Measurements from ENCODE around the gene SYNDIG1. TPM values are rescaled to one million over a fixed set of nuclear protein-coding genes. Genes with fewer than 3 reads are reported as not detected.

Gene SYNDIG1
- total and polyA plus RNA-seq, 9 of the 15 experiments (the other 6 are each of a cell fraction or from before 2014, with no cell fraction given), result not detected

- H3K4me2 ChIP-seq (ENCODE audit: insufficient read depth, low read length), result no peak overlapping the region
- intact Hi-C loops (cut with micrococcal nuclease), result no loop called here
- WGBS (ENCODE audit: insufficient coverage, low coverage, missing lambda C conversion rate), result 0% methylated on average over 10 of the region's 10 CpGs
- no peaks in the 10 kb centered on the region for H3K9me3 ChIP-seq (replicated peaks; ENCODE audit: control insufficient read depth, insufficient read depth, low read depth, low read length)
- CTCF ChIA-PET (ENCODE audit: low intra/inter-chr PET ratio), result no interaction called here
- H4K20me1 ChIP-seq (replicated peaks; ENCODE audit: control insufficient read depth, insufficient read depth, low read length), result no peaks in the 10 kb centered on the region
- BruUV-seq (replicated peaks), result no TSS peak
- no peak for FAIRE-seq
- peaks cover 0 to 7% of the 10 kb centered on the region in 2 experiments; a peak in 1 of 5 replicates for H3K27me3 ChIP-seq (ENCODE audit: control insufficient read depth in 2 of 2, insufficient read depth in 2 of 2, low read length in 2 of 2)
- H3K9ac ChIP-seq (ENCODE audit: insufficient read depth in 1 of 2, low read depth in 2 of 2, low read length in 2 of 2), result no peak overlapping the region
- H3K9me1 ChIP-seq (ENCODE audit: control insufficient read depth, insufficient read depth, low read length), result no peaks in the 10 kb centered on the region
- no peaks in the 10 kb centered on the region for H3K36me3 ChIP-seq (ENCODE audit: control insufficient read depth, insufficient read depth, low read length)
- ATAC-seq, result no peak
- DNase-seq (ENCODE audit: extremely low read depth in 1 of 4, low spot score in 3 of 4), result no peak
- POLR2A ChIA-PET, result no interaction called here
- no peak overlapping the region for H2AFZ ChIP-seq (ENCODE audit: low read depth, low read length)
- H3K4me3 ChIP-seq, result no peak overlapping the region
- in situ Hi-C loops (cut with MboI), result no loop called here
- H3K79me2 ChIP-seq (ENCODE audit: control insufficient read depth, insufficient read depth, low read length), result no peaks in the 10 kb centered on the region
- no peak overlapping the region for H3K27ac ChIP-seq (ENCODE audit: extremely low read depth, low read depth, low read length)
- H3K4me1 ChIP-seq (replicated peaks in 1 of 2; ENCODE audit: control insufficient read depth in 2 of 2, insufficient read depth in 2 of 2, low read length in 2 of 2), result no peaks in the 10 kb centered on the region; a peak in 1 of 5 replicates
- TF ChIP-seq SMAD1 (IDR thresholded peaks at IDR 0.05; ENCODE audit: low read depth, low read length, partially characterized antibody) (no peak), ARNT (IDR thresholded peaks at IDR 0.05) (no peak), MIER1 (IDR thresholded peaks at IDR 0.05; ENCODE audit: low read depth) (no peak), ZNF263 (CRISPR knock-in tag; IDR thresholded peaks at IDR 0.05; ENCODE audit: borderline replicate concordance) (no peak), CHAMP1 (IDR thresholded peaks at IDR 0.05) (no peak), HDAC8 (tag; IDR thresholded peaks at IDR 0.05) (no peak)
- TF ChIP-seq, protein P1, sequence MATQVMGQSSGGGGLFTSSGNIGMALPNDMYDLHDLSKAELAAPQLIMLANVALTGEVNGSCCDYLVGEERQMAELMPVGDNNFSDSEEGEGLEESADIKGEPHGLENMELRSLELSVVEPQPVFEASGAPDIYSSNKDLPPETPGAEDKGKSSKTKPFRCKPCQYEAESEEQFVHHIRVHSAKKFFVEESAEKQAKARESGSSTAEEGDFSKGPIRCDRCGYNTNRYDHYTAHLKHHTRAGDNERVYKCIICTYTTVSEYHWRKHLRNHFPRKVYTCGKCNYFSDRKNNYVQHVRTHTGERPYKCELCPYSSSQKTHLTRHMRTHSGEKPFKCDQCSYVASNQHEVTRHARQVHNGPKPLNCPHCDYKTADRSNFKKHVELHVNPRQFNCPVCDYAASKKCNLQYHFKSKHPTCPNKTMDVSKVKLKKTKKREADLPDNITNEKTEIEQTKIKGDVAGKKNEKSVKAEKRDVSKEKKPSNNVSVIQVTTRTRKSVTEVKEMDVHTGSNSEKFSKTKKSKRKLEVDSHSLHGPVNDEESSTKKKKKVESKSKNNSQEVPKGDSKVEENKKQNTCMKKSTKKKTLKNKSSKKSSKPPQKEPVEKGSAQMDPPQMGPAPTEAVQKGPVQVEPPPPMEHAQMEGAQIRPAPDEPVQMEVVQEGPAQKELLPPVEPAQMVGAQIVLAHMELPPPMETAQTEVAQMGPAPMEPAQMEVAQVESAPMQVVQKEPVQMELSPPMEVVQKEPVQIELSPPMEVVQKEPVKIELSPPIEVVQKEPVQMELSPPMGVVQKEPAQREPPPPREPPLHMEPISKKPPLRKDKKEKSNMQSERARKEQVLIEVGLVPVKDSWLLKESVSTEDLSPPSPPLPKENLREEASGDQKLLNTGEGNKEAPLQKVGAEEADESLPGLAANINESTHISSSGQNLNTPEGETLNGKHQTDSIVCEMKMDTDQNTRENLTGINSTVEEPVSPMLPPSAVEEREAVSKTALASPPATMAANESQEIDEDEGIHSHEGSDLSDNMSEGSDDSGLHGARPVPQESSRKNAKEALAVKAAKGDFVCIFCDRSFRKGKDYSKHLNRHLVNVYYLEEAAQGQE (IDR thresholded peaks at IDR 0.05; ENCODE audit: borderline replicate concordance), result no peak
- TF ChIP-seq, protein P1 (CRISPR knock-in tag; IDR thresholded peaks at IDR 0.05; ENCODE audit: low read depth), result no peak
- TF ChIP-seq, protein P2, sequence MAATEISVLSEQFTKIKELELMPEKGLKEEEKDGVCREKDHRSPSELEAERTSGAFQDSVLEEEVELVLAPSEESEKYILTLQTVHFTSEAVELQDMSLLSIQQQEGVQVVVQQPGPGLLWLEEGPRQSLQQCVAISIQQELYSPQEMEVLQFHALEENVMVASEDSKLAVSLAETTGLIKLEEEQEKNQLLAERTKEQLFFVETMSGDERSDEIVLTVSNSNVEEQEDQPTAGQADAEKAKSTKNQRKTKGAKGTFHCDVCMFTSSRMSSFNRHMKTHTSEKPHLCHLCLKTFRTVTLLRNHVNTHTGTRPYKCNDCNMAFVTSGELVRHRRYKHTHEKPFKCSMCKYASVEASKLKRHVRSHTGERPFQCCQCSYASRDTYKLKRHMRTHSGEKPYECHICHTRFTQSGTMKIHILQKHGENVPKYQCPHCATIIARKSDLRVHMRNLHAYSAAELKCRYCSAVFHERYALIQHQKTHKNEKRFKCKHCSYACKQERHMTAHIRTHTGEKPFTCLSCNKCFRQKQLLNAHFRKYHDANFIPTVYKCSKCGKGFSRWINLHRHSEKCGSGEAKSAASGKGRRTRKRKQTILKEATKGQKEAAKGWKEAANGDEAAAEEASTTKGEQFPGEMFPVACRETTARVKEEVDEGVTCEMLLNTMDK (IDR thresholded peaks at IDR 0.05; ENCODE audit: borderline replicate concordance, insufficient read depth, low read depth, low read length, poor library complexity, severe bottlenecking), result no peak
Observed at GRCh38 chr20:24674921-24675605, 205.6 kb downstream of the SYNDIG1 start.
